GM18520 (cell line): ENCODE results near the gene TAMALIN.

Experiments
- ATAC-seq: cut with Tn5 transposase; IDR thresholded peaks from one replicate; pipeline ENCODE4 v1.9.1; 2021; ENCODE audit not compliant: unreplicated experiment

The TAMALIN gene

GRCh38 chr12:52035926-52036325 lies 29.2 kb downstream of the TAMALIN start:
- no peak for ATAC-seq

DNA sequence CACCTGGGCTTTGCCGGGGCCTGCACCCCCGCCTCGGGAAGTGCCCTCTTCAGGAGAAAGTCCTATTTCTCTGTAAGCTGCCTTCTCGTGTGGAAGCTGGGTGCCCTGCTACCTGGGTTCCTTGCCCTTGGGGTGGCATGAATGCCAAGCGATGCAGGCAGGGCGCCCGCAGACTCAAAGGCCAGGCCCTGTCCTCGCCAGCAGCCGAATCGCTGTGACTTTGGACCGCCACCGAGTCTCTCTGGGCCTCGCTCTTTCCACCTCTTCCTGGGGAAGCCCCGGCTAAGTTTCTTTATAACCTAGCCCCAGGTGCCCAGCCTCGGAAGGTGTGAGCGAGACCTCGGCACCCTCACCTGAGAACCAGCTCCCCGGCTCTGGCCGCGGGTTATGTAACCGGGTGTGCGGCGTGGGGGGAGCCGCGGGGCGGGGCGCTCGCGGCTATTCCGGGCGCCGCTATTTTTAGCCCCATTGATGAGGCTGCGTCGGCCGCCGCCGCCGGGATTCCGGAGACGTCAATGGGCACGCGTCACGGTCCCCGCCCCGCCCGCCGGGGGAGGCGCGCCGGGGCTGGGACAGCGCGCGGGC lies 29.9 kb downstream of the TAMALIN start:
- ATAC-seq = peak; percentile 37

- ATAC-seq = no peak
Observed at GRCh38 chr12:52037248-52037861, 30.6 kb downstream of the TAMALIN start.

- ATAC-seq = no peak
Observed at GRCh38 chr12:52038447-52038846, 31.7 kb downstream of the TAMALIN start.

GRCh38 chr12:52041035-52041434 lies 34.3 kb downstream of the TAMALIN start:
- no peak for ATAC-seq

DNA sequence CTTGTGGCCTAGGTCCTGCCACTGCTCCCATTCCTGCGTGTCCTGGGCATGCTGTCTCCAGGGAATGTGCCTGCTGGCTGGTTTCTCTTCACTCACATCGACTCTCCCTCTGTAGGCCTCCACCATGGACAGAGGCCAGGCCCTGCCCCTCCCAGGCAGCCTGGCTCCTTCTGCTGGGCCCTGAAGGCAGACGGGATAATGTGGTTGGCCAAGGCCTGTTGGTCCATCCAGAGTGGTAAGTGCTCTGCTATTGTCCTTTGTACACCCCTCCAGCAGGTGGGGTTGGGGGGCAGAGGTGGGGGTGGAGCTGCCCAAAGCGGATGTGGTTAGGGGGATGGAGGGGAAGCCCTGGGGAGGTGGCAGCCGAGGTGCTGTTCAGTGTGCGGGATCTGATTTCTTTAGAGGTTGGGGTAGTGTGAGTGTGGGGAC lies 35.0 kb downstream of the TAMALIN start:
- no peak for ATAC-seq

DNA sequence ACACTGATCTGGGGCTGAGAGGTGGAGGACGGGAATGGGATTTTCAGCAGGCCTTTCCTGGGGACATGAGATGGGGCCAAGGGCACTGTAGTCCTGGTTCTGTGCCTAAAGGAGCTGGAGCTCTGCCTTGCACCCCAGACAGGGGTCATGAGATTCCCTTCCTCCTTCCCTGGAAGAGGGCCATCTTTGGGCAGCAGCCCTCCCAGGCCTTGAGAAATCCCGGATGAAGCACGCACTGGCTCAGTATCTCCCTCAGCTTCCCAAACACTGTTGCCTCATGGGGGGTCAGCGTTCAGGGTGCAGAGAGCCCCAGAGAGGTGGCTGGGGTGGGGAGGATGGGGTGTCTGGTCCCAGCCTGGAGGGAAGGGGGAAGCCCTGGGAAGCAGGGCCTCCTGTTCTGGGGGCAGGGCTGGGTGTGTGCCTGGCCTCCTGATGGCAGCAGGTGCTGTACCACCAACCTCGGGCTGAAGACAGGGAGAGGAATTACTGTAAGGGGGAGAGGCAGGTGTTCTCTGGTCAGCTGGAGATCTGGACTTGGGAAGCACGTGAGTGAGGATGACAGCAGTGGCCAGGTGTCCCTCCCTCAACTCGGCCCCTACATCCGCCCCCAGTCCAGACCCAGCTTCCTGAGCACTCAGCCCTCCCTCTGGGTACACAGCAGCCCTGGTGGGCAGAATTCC lies 36.1 kb downstream of the TAMALIN start:
- ATAC-seq = no peak

DNA sequence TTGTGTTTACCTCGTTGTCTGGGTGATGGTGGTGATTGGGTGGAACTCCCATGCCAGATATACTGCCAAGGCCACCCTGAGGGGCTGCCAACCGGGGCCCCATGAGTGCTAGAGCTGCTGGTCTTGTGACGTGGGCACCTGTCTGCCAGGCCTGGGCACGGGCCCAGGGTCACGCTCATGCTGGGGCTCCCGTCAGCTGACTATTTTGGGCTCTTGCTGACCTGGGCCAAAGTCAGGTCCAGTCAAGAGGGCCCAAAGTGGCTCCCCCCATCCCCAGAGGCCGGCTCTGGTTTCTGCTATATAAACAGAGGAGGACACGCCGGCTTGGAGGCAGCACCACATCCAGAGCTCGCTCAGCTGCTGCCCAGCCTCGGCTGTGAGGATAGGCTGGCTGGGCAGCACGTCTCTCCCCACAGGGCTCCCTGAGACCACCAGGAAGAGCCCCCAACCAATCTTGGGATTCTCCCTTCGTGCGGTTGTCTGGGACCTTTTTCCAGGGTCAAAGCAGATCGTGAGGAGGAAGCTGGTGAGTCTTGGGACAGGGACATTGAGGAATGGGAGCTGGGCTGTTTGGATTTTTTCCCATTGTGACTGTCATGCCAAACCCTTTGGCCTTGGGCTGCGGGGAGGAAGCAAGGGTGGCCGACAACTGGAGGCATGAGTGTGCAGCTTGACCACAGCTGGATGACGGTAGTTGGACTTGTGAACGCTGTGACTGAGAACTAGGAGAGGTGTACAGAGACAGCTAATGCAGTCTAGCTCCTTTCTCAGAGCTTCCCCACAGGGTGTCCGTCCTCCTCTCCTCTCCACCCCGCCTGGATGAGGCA lies 36.9 kb downstream of the TAMALIN start:
- ATAC-seq = no peak

GRCh38 chr12:52044292-52044983 lies 37.7 kb downstream of the TAMALIN start:
- no peak for ATAC-seq

DNA sequence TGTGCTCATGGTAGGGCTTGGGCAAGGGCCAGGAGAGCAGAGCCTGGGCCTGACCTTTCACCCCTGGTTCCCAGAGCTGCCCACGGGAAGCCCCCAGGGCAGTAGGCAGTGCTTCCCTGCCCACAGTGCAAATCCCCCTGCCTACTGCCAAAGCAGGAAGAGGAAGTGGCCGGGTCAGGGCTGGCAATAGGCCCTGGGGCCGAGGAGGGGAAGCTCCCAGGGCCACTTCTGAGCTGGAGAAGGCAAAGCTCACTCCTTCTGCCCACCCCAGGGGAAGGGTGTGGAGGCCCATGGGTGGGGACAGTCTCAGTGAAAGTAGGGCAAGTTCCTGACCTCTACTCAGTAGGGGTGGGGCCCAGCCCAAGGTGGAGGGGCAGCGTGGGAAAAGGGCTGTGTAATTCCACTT lies 39.1 kb downstream of the TAMALIN start:
- ATAC-seq = no peak

- no peak for ATAC-seq
Observed at GRCh38 chr12:52046859-52047258, 40.1 kb downstream of the TAMALIN start.

DNA sequence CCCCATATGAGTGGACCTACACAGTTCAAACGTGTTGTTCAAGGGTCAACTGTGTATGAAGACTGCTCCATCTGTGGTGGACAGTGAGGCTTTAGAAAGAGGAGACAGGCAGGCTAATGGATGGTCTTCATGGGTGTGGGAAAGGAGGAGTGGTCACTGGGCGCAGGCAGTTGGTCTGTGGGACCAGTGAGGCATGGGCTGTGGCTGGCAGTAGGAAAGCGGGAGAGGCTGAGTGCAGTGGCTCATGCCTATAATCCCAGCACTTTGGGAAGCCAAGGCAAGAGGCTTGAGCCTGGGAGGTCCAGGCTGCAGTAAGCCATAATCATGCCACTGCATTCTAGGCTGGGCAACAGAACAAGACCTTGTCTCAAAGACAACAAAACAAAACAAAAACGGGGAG lies 42.5 kb downstream of the TAMALIN start:
- ATAC-seq = no peak

DNA sequence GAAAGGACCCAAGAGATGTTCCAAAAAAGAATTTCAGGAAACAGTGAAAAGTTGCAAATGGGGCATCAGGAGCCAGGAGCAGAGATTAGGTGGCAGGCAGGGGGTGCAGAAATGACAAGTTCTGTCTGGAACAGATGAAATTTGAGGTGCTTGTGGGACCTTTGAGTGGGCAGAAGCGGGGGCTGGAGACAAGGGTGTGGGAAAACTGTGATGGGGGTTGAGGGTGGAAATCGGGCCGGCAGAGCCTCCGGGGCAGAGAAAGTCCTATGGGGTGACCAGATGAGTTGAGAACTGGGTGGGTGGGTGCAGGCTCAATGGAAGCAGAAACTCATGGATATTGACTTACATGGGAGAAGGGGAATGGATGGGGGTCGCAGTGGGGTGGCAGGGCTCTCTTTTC lies 42.9 kb downstream of the TAMALIN start:
- no peak for ATAC-seq

DNA sequence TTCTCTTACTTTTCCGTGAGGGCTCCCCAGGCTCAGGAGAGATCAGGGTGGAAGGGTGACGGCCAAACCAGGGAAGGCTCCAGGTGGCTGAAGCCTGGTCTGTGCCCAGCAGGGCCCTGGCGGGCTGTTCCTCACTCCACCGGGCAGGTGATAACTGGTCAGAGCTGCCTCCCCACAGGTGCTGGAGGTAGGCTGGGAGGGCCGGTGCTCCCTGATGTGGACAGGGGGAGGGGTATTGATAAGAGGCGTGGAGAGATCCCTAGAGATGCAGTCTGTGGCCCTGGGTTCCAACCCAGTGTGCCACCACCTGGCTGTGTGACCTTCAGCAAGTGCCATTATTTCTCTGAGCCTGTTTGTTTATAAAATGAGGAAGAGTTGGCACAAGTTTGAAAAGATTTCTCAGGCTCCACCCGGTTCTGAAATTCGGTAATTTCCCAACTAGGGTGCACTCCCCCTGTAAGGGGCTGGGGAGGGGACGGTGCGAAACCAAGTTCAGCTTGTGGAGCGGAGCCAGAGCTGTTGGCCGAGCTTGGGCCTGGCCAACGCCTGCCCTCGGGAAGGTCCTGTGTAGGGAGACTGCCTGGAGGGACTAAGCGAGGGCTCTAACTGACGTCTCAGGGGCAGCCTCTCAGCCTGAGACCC lies 43.5 kb downstream of the TAMALIN start:
- no peak for ATAC-seq

DNA sequence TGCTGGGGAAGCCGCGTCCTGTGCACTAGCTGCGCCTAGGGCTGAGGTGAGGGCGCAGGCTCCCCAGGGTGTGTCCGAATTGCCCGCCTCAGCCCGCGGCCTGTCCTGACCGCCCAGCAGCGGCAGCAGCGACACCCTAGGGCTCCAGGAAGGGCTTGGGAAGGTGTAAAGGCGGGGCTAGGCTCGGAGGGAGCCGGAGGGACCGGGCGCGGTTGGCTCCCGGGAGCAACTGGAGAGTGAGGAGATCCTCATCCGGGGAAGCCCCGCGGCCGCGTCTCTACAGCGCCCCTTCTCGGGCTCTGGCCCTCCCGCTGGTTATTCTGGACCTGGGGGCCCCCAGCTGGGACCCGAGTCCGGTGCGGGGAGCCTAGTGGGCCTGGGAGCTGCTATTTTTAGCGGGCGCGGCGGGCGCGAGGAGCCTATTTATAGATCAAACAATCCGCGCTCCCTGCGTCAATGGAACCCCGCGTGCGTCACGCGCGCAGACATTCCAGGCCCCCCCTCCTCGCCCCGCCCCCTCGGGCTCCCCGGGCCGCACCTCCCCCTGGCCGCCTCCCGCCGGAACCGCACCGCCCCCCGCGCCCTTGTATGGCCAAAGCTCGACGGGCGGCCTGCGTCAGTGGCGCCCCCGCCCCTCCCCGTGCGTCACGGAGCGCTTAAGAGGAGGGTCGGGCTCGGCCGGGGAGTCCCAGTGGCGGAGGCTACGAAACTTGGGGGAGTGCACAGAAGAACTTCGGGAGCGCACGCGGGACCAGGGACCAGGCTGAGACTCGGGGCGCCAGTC lies 44.2 kb downstream of the TAMALIN start, which contains the start of gene NR4A1:
TSS of gene NR4A1 (plus strand) at position 685 of the 784 bp plus-strand sequence. CDS start 2,887 bp downstream, outside the sequence.
- peak; percentile 56 for ATAC-seq

DNA sequence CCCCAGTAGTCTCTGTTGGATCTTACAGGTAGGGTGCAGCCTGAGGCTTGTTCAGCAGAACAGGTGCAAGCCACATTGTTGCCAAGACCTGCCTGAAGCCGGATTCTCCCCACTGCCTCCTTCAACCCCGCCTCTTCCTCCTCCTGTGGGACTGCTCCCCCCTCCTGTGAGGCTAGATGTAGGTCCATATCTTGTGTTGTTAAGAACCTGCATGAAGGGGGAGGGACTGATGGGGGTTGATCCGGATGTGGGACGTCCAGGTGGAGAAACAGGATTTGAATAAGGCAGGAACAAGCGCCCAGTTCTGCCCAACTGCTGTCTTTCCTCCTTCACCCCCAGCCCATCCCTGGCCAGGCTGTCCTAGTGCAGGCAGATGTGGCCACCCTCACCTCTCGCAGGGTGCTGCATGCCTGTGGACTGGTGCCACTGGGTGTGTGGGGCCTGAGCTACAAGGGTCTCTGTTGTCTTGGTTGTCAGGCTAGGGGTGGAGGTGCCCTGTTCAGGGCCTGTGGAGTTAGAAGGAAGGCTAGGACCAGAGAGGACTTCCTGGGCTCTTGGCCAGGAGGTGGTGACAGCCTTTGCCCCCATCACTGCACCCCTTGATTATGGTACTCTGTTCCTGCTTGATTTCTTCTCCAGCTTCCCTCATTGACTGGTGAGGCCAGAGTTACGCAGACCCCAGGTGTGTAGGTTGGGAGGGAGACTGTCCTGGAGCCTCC lies 45.9 kb downstream of the TAMALIN start:
- no peak for ATAC-seq

DNA sequence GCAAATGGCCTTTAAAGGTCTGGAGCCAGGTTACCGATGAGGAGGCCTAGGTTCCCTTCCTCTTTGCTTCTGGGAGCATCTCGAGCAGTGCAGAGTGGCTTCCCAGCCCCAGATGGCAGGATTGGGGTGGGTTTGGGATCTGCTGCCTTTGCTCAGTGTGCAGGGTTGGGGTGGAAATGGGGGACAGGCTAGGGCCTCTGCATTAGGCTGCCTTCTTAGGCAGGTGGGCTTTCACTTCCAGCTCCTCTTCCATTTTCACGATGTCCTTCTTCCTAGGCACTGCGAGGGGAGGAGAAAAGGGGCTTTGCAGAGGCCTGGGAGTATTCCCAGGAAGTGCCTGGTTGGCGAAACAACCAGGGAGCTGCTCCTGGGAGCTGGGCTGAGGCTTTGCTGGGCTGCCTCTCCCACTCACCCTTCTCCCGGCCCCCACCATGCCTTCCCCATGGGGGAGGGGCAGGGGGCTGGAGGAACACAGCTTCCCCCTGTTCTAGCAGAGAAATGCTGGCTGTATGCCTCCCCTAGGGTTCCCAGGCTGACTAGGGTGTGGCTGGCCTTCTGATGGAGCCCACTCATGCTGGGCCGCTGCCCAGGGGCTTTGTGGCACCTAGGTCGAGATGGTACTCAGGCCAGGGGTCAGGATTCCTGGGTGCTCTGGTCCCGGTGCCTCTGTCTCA lies 46.9 kb downstream of the TAMALIN start:
- ATAC-seq = no peak

DNA sequence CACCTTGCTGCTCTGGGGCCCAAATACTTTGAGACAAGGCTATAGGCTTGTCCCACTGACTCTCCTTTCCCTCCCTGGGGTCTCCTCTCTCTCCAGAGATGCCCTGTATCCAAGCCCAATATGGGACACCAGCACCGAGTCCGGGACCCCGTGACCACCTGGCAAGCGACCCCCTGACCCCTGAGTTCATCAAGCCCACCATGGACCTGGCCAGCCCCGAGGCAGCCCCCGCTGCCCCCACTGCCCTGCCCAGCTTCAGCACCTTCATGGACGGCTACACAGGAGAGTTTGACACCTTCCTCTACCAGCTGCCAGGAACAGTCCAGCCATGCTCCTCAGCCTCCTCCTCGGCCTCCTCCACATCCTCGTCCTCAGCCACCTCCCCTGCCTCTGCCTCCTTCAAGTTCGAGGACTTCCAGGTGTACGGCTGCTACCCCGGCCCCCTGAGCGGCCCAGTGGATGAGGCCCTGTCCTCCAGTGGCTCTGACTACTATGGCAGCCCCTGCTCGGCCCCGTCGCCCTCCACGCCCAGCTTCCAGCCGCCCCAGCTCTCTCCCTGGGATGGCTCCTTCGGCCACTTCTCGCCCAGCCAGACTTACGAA lies 47.6 kb downstream of the TAMALIN start:
- ATAC-seq = no peak
